Tibial nerve (tissue), 4 donors: ENCODE results near the gene STMP1.

ENCODE experiments used
- EP300 ChIP-seq, 2 donors: sonication (generic); formaldehyde crosslinking; IDR thresholded peaks; one replicate each; pipeline ENCODE4 v1.6.1; 2017; ENCODE audit warnings: antibody characterized with exemption in 2 of 2, mild to moderate bottlenecking in 1 of 2
- POLR2A ChIP-seq, 2 donors: fragments of 450-650 bp; IDR thresholded peaks; one replicate each; pipeline ENCODE4 v1.6.1; 2017; ENCODE audit warnings: antibody characterized with exemption in 2 of 2, mild to moderate bottlenecking in 2 of 2, moderate library complexity in 2 of 2
- TF ChIP-seq, protein P1 (sequence below), 5 experiments: fragments of 200-600 bp in 3 of 5; fragments of 450-650 bp in 2 of 5; sonication (generic) in 3 of 5; IDR thresholded peaks; one replicate each; pipeline ENCODE4 v1.5.1; 2016 to 2019; ENCODE audit warnings: antibody characterized with exemption in 5 of 5, mild to moderate bottlenecking in 3 of 5, moderate library complexity in 2 of 5

- TF ChIP-seq, protein P1, sequence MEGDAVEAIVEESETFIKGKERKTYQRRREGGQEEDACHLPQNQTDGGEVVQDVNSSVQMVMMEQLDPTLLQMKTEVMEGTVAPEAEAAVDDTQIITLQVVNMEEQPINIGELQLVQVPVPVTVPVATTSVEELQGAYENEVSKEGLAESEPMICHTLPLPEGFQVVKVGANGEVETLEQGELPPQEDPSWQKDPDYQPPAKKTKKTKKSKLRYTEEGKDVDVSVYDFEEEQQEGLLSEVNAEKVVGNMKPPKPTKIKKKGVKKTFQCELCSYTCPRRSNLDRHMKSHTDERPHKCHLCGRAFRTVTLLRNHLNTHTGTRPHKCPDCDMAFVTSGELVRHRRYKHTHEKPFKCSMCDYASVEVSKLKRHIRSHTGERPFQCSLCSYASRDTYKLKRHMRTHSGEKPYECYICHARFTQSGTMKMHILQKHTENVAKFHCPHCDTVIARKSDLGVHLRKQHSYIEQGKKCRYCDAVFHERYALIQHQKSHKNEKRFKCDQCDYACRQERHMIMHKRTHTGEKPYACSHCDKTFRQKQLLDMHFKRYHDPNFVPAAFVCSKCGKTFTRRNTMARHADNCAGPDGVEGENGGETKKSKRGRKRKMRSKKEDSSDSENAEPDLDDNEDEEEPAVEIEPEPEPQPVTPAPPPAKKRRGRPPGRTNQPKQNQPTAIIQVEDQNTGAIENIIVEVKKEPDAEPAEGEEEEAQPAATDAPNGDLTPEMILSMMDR (IDR thresholded peaks at IDR 0.05) = no peak
- TF ChIP-seq POLR2A (IDR thresholded peaks at IDR 0.05) (no peak), EP300 (IDR thresholded peaks at IDR 0.05) (no peak)
Measured at GRCh38 chr7:135704074-135704473, 41.8 kb downstream of the STMP1 start.
